OCI-LY3 (cell line): ENCODE measurements around the gene TRMT1.

Source experiments
- H2AFZ ChIP-seq: fragments of 200-600, 300-600 bp; shearing (Covaris generic); 2 replicates; pipeline ENCODE4 v1.6.0; 2014; ENCODE audit warnings: antibody characterized with exemption, low read depth, low read length
- H3K27ac ChIP-seq: fragments of 200-600, 300-600 bp; sonication (generic); 2 replicates; pipeline ENCODE4 v1.5.1; 2014; ENCODE audit warnings: mild to moderate bottlenecking, low read length, moderate library complexity, mixed read lengths
- H3K27me3 ChIP-seq: fragments of 200-600, 300-600 bp; sonication (generic); 2 replicates; pipeline ENCODE4 v1.6.1; 2014; ENCODE audit warnings: low read depth, low read length, mixed read lengths
- H3K36me3 ChIP-seq: fragments of 200-600, 300-600 bp; sonication (generic); replicated peaks from 2 replicates; pipeline ENCODE3; 2014; ENCODE audit warnings: low read depth, low read length, mixed read lengths
- H3K4me1 ChIP-seq: fragments of 300-600, 200-600 bp; sonication (generic); 2 replicates; pipeline ENCODE4 v1.6.1; 2014; ENCODE audit warnings: low read length, mixed read lengths
- H3K4me2 ChIP-seq: fragments of 200-600, 300-600 bp; sonication (generic); 2 replicates; pipeline ENCODE4 v1.6.1; 2014; ENCODE audit warnings: low read length, mixed read lengths
- H3K4me3 ChIP-seq: fragments of 300-600, 200-600 bp; sonication (generic); 2 replicates; pipeline ENCODE4 v1.5.1; 2014; ENCODE audit warnings: antibody characterized with exemption, mild to moderate bottlenecking, low read length, moderate library complexity
- H3K79me2 ChIP-seq: fragments of 300-600, 200-600 bp; shearing (Covaris generic); 2 replicates; pipeline ENCODE4 v1.6.1; 2014; ENCODE audit warnings: mild to moderate bottlenecking, low read length, mixed read lengths
- H3K9ac ChIP-seq: fragments of 300-600, 200-600 bp; shearing (Covaris generic); 2 replicates; pipeline ENCODE4 v1.6.0; 2014; ENCODE audit warnings: mild to moderate bottlenecking, low read length, moderate library complexity
- H3K9me3 ChIP-seq: fragments of 200-600, 300-600 bp; shearing (Covaris generic); 2 replicates; pipeline ENCODE4 v1.6.1; 2014; ENCODE audit warnings: low read length, mixed read lengths; ENCODE audit not compliant: insufficient read depth
- H4K20me1 ChIP-seq: fragments of 200-600, 300-600 bp; sonication (generic); 2 replicates; pipeline ENCODE4 v1.6.1; 2016; ENCODE audit warnings: low read length, mixed read lengths; ENCODE audit not compliant: insufficient read depth
- EZH2phosphoT487 ChIP-seq: fragments of 200-600 bp; shearing (Covaris generic); IDR thresholded peaks from 2 replicates; pipeline ENCODE4 v1.6.1; 2018; ENCODE audit warnings: antibody characterized with exemption, mixed run types, low read depth
- TF ChIP-seq, protein P1 (sequence below): fragments of 200-600, 300-600 bp; sonication (generic); IDR thresholded peaks from 2 replicates; pipeline ENCODE4 v1.5.1; 2014; ENCODE audit warnings: antibody characterized with exemption, low read length, low read depth

The TRMT1 gene

DNA sequence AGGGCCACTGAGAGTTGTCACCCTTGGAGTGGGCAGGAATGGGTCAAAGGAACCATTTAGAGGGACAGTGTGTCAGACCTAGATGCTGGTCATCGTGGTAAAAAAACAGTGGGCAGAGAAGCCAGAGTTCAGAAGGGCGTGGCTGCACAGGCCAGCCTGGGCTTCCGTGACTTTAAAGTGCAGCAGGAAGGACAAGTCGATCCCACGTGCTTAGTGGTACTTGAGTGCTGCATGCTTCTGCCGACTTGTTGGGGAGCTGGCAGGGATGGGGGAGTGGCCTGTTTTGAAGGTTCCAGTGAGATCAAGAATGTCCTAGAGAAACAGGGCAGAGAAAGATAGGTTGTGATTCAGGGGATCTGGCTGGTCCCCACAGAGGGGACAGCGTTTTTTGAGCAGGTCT, 30.9 kb downstream of the TRMT1 start:
- Histone ChIP-seq H3K27ac (no peak overlapping the region), H3K4me3 (no peak overlapping the region), H3K9me3 (no peaks in the 10 kb centered on the region), H3K36me3 (no peaks in the 10 kb centered on the region), H3K4me1 (no peaks in the 10 kb centered on the region), H4K20me1 (no peaks in the 10 kb centered on the region), H3K79me2 (no peaks in the 10 kb centered on the region), H2AFZ (no peak overlapping the region), H3K4me2 (no peak overlapping the region), H3K27me3 (no peaks in the 10 kb centered on the region), H3K9ac (no peak overlapping the region)
- no peak for TF ChIP-seq EZH2phosphoT487
- TF ChIP-seq, protein P1, sequence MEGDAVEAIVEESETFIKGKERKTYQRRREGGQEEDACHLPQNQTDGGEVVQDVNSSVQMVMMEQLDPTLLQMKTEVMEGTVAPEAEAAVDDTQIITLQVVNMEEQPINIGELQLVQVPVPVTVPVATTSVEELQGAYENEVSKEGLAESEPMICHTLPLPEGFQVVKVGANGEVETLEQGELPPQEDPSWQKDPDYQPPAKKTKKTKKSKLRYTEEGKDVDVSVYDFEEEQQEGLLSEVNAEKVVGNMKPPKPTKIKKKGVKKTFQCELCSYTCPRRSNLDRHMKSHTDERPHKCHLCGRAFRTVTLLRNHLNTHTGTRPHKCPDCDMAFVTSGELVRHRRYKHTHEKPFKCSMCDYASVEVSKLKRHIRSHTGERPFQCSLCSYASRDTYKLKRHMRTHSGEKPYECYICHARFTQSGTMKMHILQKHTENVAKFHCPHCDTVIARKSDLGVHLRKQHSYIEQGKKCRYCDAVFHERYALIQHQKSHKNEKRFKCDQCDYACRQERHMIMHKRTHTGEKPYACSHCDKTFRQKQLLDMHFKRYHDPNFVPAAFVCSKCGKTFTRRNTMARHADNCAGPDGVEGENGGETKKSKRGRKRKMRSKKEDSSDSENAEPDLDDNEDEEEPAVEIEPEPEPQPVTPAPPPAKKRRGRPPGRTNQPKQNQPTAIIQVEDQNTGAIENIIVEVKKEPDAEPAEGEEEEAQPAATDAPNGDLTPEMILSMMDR, result no peak

DNA sequence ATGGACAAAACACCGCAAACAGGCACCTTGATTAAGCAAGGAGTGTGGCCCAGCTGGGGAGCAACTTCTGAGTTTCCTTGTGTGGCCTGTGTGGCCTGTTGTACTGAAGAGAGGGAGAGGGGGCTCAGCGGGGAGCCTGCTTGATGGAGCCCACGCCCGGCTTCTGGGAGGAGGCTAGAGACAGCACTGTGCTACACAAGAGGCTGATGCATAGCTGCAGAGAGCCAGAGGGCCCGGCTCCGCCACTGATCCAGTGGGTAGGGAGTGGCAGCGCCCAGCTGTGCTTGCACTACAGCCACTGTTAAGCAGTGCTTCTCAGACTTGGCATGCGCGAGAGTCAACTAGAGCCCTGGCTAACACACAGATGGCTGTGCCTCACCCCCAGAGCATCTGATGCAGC, 32.9 kb downstream of the TRMT1 start:
- no peaks in the 10 kb centered on the region for H3K9me3 ChIP-seq
- H4K20me1 ChIP-seq, result no peaks in the 10 kb centered on the region
- H3K4me1 ChIP-seq, result no peaks in the 10 kb centered on the region
- no peaks in the 10 kb centered on the region for H3K79me2 ChIP-seq
- no peak overlapping the region for H3K9ac ChIP-seq
- no peak for TF ChIP-seq EZH2phosphoT487
- TF ChIP-seq, protein P1, result no peak
- no peak overlapping the region for H3K4me3 ChIP-seq
- no peak overlapping the region for H3K27ac ChIP-seq
- H2AFZ ChIP-seq, result no peak overlapping the region
- H3K36me3 ChIP-seq, result no peaks in the 10 kb centered on the region
- no peak overlapping the region for H3K4me2 ChIP-seq
- H3K27me3 ChIP-seq, result no peaks in the 10 kb centered on the region

DNA sequence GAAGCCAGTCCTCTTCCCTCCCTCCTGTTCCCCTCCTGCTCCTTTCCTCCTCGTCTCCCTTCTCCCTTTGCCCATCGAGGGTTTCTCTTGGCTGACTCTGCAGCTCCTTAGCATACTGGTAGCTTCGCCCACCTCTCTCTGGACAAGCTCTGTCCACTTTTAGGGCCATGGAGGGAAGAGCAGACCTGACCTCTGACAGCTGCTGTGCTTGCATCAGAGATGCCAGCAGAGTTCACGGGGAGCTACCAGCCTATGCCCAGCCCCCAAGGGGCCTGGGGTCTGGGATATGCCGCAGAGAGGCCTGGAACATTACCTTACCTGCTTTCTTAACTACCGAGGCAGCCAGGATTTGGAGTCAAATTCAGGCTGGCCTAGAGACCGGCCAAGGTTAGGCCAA, 33.5 kb downstream of the TRMT1 start:
- no peak for TF ChIP-seq EZH2phosphoT487
- TF ChIP-seq, protein P1, result no peak
- no peaks in the 10 kb centered on the region for H3K79me2 ChIP-seq
- no peak overlapping the region for H3K9ac ChIP-seq
- H2AFZ ChIP-seq, result no peak overlapping the region
- H3K36me3 ChIP-seq, result no peaks in the 10 kb centered on the region
- H3K4me3 ChIP-seq, result no peak overlapping the region
- no peak overlapping the region for H3K4me2 ChIP-seq
- H3K4me1 ChIP-seq, result no peaks in the 10 kb centered on the region
- H3K27ac ChIP-seq, result no peak overlapping the region
- H3K27me3 ChIP-seq, result no peaks in the 10 kb centered on the region
- H3K9me3 ChIP-seq, result no peaks in the 10 kb centered on the region
- H4K20me1 ChIP-seq, result no peaks in the 10 kb centered on the region

DNA sequence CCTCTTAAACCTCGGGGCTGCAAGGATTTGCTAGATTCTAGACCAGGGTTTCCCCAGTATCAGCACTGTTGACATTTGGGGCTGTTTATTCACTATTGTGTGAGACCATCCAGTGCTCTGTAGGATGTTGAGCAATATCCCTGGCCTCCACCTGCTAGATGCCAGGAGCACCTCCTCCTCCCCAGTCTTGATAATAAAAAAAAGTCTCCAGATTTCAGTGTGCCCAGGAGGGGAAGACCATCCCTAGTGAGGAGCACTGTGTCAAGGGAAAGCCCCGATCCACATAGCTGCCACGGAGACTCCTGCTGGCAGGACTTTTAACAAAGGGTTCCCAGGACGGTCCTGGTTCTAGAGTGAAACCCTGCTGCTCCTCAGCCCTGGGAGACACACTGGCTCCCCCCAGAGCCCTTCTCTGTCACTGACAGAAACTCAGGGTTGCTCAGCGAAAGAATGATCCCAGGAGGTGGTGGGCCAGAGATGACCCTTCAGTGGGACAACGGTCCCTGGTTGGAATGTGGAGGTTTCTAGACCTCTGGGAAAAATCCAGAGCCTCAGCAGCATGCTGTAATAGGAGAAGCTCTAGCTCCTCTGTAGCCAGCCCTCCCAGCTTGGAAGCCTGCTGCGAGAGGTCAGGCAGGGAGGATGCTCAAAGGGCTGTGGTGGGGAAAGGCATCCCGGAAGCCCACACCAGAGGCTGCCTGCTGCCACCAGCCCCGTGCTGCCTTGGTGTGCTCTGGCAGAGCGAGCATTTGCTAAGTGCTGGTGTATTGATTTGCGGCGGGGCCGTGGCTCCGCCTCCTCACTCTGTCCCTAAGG, 34.1 kb downstream of the TRMT1 start:
- H3K27me3 ChIP-seq, result no peaks in the 10 kb centered on the region
- no peak overlapping the region for H3K4me2 ChIP-seq
- H4K20me1 ChIP-seq, result no peaks in the 10 kb centered on the region
- no peaks in the 10 kb centered on the region for H3K9me3 ChIP-seq
- no peak overlapping the region for H3K9ac ChIP-seq
- no peak overlapping the region for H2AFZ ChIP-seq
- no peak overlapping the region for H3K27ac ChIP-seq
- TF ChIP-seq, protein P1, result peak; percentile 17
- TF ChIP-seq EZH2phosphoT487, result no peak
- H3K4me1 ChIP-seq, result no peaks in the 10 kb centered on the region
- no peaks in the 10 kb centered on the region for H3K79me2 ChIP-seq
- no peaks in the 10 kb centered on the region for H3K36me3 ChIP-seq
- no peak overlapping the region for H3K4me3 ChIP-seq
